Body of pancreas (tissue), 4 donors: ENCODE measurements around the gene CDO1.

Experiments used
- POLR2A ChIP-seq, 3 donors: fragments of 450-650 bp; IDR thresholded peaks; one replicate each; pipeline ENCODE4 v1.6.1; 2016; ENCODE audit warnings: antibody characterized with exemption in 3 of 3, mild to moderate bottlenecking in 2 of 3
- TF ChIP-seq, protein P1 (sequence below), 7 experiments: fragments of 450-650 bp in 4 of 7; fragments of 200-600 bp in 3 of 7; sonication (generic) in 3 of 7; IDR thresholded peaks; one replicate each; pipeline ENCODE4 v1.5.1; 2016 to 2019; ENCODE audit warnings: antibody characterized with exemption in 7 of 7

DNA sequence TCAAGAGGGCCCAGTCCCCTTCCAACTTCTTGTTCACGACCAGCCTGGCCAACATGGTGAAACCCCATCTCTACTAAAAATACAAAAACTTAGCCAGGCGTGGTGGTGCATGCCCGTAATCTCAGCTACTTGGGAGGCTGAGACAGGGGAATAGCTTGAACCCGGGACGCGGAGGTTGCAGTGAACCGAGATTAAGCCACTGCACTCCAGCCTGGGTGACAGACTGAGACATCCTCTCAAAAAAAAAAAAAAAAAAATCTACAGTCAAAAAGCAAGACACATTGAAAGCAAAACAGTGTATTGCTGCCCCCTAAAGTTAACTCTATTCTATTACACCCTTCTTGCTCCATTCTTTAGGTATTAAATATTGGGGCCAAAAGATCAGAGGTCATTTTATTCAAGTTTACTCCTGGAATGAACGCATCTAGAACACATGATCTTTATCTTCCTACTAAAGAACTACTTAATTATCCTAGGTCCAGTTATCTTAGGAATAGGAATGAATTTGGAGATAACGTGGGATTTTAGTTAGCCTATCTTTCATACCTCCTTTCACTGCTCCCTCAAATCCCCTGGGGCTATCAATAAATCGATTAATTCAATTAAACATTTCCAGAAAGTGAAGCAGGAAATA is 22.5 kb upstream of the CDO1 start:
- TF ChIP-seq POLR2A (IDR thresholded peaks at IDR 0.05), result no peak
- TF ChIP-seq, protein P1, sequence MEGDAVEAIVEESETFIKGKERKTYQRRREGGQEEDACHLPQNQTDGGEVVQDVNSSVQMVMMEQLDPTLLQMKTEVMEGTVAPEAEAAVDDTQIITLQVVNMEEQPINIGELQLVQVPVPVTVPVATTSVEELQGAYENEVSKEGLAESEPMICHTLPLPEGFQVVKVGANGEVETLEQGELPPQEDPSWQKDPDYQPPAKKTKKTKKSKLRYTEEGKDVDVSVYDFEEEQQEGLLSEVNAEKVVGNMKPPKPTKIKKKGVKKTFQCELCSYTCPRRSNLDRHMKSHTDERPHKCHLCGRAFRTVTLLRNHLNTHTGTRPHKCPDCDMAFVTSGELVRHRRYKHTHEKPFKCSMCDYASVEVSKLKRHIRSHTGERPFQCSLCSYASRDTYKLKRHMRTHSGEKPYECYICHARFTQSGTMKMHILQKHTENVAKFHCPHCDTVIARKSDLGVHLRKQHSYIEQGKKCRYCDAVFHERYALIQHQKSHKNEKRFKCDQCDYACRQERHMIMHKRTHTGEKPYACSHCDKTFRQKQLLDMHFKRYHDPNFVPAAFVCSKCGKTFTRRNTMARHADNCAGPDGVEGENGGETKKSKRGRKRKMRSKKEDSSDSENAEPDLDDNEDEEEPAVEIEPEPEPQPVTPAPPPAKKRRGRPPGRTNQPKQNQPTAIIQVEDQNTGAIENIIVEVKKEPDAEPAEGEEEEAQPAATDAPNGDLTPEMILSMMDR (IDR thresholded peaks at IDR 0.05), result peak; percentile 37 to 82 (median 63)
